Measurements from ENCODE around the gene JMJD1C. TPM values are rescaled to one million over a fixed set of nuclear protein-coding genes. Genes with fewer than 3 reads are reported as not detected.
A peak's percentile ranks its signal among the peaks of the same experiment; 100 is the strongest.

JMJD1C gene
- total RNA-seq, 4 donors from 2014 or later, result 127 to 330 (median 208) TPM

DNA sequence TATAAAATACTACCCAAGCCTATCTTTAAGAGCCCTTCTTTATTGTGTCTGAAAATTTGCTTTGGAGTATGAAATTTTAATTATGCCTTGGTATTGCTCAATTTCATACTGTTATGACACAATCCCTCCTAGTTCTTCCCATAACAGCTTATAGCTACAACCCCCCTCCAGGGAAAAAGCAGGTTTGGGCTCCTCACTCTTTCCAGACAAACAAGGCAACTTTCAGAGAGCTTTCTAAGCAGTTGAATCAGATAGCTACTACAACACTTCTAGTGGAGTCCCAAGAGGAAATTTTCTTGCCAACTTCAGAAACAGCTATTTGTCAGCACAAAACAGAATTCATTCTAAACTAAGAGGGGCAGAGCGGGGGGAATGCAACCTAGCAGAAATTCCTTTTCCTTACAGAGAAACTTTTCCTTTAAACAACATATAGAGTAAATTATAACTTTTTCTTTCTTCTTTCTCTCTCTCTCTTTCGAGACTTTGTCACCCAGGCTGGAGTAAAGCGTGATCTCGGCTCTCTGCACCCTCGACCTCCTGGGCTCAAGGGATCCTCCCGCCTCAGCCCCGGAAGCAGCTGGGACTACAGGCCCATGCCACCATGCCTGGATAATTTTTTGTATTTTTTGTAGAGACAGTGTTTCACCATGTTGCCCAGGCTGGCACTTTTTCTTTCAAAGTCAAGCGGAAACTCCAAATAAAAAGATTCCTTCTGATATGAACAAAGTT, 26.0 kb upstream of the JMJD1C start:
- TF ChIP-seq, protein P1, sequence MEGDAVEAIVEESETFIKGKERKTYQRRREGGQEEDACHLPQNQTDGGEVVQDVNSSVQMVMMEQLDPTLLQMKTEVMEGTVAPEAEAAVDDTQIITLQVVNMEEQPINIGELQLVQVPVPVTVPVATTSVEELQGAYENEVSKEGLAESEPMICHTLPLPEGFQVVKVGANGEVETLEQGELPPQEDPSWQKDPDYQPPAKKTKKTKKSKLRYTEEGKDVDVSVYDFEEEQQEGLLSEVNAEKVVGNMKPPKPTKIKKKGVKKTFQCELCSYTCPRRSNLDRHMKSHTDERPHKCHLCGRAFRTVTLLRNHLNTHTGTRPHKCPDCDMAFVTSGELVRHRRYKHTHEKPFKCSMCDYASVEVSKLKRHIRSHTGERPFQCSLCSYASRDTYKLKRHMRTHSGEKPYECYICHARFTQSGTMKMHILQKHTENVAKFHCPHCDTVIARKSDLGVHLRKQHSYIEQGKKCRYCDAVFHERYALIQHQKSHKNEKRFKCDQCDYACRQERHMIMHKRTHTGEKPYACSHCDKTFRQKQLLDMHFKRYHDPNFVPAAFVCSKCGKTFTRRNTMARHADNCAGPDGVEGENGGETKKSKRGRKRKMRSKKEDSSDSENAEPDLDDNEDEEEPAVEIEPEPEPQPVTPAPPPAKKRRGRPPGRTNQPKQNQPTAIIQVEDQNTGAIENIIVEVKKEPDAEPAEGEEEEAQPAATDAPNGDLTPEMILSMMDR (IDR thresholded peaks at IDR 0.05), result no peak
- TF ChIP-seq POLR2A (IDR thresholded peaks at IDR 0.05), result no peak
- no peaks in the 10 kb centered on the region for H3K36me3 ChIP-seq
- DNase-seq, result peak; percentile 32 to 76
- peak overlapping the region in 1 of 2 donors; percentile 7 for H3K4me3 ChIP-seq
- no peaks in the 10 kb centered on the region for H3K4me1 ChIP-seq
- H3K9me3 ChIP-seq, result no peaks in the 10 kb centered on the region
- intact Hi-C loops (cut with DNase I; ENCODE audit: low total_unique reads), result no loop called here
- H3K27me3 ChIP-seq, result no peaks in the 10 kb centered on the region
- H3K27ac ChIP-seq, result peak overlapping the region; percentile 67 to 77

DNA sequence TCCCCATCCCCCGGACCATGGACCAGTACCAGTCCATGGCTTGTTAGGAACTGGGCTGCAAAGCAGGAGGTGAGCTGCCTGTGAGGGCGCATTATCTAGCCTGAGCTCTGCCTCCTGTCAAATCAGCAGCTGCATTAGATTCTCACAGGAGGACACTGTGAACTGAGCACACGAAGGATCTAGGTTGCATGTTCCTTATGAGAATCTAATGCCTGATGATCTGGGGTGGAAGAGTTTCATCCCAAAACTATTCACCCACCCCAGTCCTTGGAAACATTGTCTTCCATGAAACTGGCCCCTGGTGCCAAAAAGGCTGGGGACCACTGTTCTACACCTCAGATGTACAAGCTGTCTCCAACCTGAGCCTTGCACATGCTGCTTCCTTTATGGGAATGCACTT, 24.1 kb upstream of the JMJD1C start:
- Histone ChIP-seq H3K9me3 (no peaks in the 10 kb centered on the region), H3K27me3 (no peaks in the 10 kb centered on the region), H3K36me3 (no peaks in the 10 kb centered on the region), H3K27ac (no peak overlapping the region), H3K4me3 (no peak overlapping the region), H3K4me1 (no peaks in the 10 kb centered on the region)
- no peak for DNase-seq
- intact Hi-C loops (cut with DNase I; ENCODE audit: low total_unique reads), result no loop called here
- TF ChIP-seq, protein P1 (IDR thresholded peaks at IDR 0.05), result no peak
- TF ChIP-seq POLR2A (IDR thresholded peaks at IDR 0.05), result no peak

DNA sequence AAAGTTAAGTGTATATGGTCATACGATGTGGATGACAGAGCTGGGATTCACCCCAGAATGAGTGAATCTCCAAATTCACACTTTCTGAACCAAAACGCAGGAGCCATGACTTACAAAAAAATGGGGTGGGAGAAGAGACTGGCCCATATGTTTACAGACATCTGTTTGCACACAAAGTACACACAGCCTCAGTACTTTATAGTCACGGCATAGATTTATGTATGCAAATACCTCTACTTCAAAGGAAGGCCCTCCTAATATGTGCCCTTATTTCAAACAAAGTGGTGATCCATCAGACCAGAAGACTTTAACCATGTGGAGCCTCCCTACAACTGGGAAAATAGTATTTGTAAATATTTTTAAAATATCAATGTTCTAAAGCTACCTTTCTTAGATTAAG, 22.2 kb upstream of the JMJD1C start:
- intact Hi-C loops (cut with DNase I; ENCODE audit: low total_unique reads), result no loop called here
- Histone ChIP-seq H3K27me3 (no peaks in the 10 kb centered on the region), H3K4me1 (no peaks in the 10 kb centered on the region), H3K27ac (no peak overlapping the region), H3K4me3 (no peak overlapping the region), H3K36me3 (no peaks in the 10 kb centered on the region), H3K9me3 (no peaks in the 10 kb centered on the region)
- no peak for TF ChIP-seq POLR2A (IDR thresholded peaks at IDR 0.05)
- TF ChIP-seq, protein P1 (IDR thresholded peaks at IDR 0.05), result no peak
- DNase-seq, result no peak

DNA sequence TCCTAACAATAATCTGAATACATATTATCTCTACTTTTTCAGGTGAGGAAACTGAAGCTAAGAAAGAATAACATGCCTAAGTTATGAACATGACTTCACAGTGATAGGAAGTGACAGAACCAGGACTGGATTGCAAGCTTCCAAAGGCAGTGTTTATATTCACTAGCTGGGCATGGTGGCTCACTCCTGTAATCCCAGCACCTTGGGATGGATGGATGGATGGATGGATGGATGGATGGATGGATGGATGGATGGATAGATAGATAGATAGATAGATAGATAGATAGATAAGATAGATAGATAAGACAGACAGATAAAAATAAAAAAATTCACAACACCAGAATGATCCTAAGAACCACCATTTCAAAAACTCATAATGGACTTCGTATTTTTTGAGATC, 18.2 kb upstream of the JMJD1C start:
- no peak for DNase-seq
- TF ChIP-seq, protein P1 (IDR thresholded peaks at IDR 0.05), result no peak
- no peak for TF ChIP-seq POLR2A (IDR thresholded peaks at IDR 0.05)
- Histone ChIP-seq H3K4me3 (no peak overlapping the region), H3K4me1 (no peaks in the 10 kb centered on the region), H3K27me3 (no peaks in the 10 kb centered on the region), H3K36me3 (no peaks in the 10 kb centered on the region), H3K27ac (no peak overlapping the region), H3K9me3 (no peaks in the 10 kb centered on the region)
- intact Hi-C loops (cut with DNase I; ENCODE audit: low total_unique reads), result no loop called here

DNA sequence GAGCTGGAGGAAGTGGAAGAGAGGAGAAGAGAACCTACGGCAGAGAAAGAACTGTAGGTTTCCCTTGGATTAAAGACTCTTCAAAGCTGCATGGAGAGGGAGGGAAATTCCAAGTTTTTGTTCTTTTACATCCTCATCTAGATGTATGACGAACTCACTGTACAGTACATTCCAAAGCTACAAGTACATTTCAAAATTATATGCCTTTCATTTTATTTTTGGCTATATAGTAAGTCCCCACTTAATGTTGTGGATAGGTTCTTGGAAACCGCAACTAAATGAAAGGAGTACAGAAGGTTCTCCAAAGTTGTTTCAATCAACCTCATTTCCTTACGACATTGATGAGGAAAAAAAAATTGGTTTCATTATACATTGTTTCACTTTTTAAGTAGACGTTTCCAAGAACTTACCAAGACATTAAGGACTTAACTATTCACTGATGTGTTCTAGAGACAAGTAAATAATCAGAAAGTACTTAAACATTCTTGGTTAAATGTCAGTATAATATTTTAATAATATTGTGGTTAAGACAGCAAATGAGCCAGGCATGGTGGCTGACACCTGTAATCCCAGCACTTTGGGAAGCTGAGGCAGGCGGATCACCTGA, 16.1 kb upstream of the JMJD1C start:
- H3K4me3 ChIP-seq, result no peak overlapping the region
- intact Hi-C loops (cut with DNase I; ENCODE audit: low total_unique reads), result no loop called here

More for the DNA sequence above, 16.1 kb upstream of the JMJD1C start:
- no peaks in the 10 kb centered on the region for H3K36me3 ChIP-seq
- no peaks in the 10 kb centered on the region for H3K9me3 ChIP-seq
- TF ChIP-seq, protein P1 (IDR thresholded peaks at IDR 0.05), result no peak
- no peak for TF ChIP-seq POLR2A (IDR thresholded peaks at IDR 0.05)
- DNase-seq, result no peak
- H3K4me1 ChIP-seq, result no peaks in the 10 kb centered on the region
- H3K27me3 ChIP-seq, result no peaks in the 10 kb centered on the region
- no peak overlapping the region for H3K27ac ChIP-seq
